ENCODE data around the gene OSGEP. TPM values are rescaled to one million over a fixed set of nuclear protein-coding genes. Genes with fewer than 3 reads are reported as not detected.
A peak's percentile ranks its signal among the peaks of the same experiment; 100 is the strongest.

The OSGEP gene
- total RNA-seq, 1 donor from 2014 or later = 57.1 TPM

DNA sequence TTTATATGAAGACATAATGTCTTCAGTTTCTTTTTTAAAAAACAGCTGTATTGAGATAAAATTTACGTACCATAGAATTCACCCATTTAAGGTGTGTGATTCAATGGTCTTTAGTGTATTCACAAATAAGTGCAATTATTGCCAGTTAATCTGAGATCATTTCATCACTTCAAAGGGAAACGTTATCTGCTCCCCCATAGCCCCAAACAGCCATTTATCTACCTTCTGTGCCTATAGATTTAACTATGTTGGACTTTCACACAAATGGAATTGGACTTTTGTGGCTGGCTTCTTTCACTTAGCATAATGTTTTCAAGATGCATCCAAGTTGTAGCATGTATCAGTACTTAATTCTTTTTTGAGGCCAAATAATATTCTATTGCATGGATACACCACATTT lies 24.3 kb upstream of the OSGEP start:
- no peaks in the 10 kb centered on the region for H3K4me1 Mint-ChIP-seq (ENCODE audit: unreplicated experiment)
- TF ChIP-seq, protein P1, sequence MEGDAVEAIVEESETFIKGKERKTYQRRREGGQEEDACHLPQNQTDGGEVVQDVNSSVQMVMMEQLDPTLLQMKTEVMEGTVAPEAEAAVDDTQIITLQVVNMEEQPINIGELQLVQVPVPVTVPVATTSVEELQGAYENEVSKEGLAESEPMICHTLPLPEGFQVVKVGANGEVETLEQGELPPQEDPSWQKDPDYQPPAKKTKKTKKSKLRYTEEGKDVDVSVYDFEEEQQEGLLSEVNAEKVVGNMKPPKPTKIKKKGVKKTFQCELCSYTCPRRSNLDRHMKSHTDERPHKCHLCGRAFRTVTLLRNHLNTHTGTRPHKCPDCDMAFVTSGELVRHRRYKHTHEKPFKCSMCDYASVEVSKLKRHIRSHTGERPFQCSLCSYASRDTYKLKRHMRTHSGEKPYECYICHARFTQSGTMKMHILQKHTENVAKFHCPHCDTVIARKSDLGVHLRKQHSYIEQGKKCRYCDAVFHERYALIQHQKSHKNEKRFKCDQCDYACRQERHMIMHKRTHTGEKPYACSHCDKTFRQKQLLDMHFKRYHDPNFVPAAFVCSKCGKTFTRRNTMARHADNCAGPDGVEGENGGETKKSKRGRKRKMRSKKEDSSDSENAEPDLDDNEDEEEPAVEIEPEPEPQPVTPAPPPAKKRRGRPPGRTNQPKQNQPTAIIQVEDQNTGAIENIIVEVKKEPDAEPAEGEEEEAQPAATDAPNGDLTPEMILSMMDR (conservative IDR thresholded peaks at IDR 0.05) = no peak
- no peak overlapping the region for H3K4me3 Mint-ChIP-seq
- H3K36me3 Mint-ChIP-seq = peaks cover 12% of the 10 kb centered on the region
- DNase-seq (ENCODE audit: extremely low spot score, unreplicated experiment) = no peak
- H3K27me3 Mint-ChIP-seq = no peaks in the 10 kb centered on the region
- no peaks in the 10 kb centered on the region for H3K9me3 Mint-ChIP-seq
- no peak overlapping the region for H3K27ac Mint-ChIP-seq

DNA sequence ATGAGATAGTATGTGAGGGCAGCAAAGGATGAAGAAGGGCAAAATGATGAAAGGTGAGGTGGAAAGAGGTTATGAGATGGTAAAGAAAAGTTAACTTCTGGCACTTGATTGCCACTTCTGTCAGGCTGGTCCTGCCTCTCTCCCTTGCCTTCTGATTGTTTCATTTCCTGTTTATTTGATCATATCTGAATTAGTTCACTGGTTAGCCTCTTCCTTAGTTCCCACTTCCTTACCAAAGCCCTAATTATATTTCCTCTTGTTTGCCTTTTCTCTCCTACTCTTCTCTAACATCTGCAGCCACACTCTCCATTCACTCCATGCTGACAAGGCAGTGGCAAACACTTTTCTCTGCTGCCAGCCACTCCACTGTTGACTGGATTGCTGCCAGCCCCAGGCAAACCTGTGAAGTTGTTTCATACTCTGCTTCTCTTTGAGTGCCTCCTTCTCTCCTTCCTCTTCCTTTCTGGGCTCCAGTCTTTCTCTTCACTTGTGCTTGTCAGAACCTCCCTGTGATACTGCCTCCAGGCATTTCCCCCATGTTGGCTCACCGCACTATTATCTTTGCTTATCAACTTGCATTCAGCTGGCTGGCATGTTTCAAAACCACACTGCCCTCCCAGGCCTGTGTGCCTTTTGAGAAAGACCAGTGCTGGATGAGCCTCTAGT lies 22.7 kb upstream of the OSGEP start:
- Mint-ChIP-seq H3K36me3 (peaks cover 12% of the 10 kb centered on the region), H3K4me1 (ENCODE audit: unreplicated experiment) (no peaks in the 10 kb centered on the region), H3K27me3 (no peaks in the 10 kb centered on the region), H3K4me3 (no peak overlapping the region), H3K9me3 (no peaks in the 10 kb centered on the region), H3K27ac (no peak overlapping the region)
- DNase-seq (ENCODE audit: extremely low spot score, unreplicated experiment) = no peak
- TF ChIP-seq, protein P1 (conservative IDR thresholded peaks at IDR 0.05) = no peak

DNA sequence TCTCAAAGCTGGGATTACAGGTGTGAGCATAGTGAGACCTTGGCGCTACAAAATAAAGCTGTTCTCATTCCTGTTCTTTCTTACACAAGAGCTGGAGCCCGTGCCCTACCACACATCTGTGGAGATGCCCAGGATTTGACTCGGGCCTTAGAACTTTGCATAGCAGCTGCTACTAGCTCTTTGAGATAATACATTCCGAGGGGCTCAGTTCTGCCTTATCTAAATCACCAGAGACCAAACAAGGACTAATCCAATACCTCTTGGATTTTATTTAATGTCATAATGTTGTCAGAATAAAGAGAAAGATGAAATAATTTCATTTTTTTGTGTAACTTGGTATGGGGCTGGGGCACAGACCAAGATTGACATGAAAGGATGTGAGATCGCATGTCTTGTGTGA lies 22.2 kb upstream of the OSGEP start:
- no peaks in the 10 kb centered on the region for H3K4me1 Mint-ChIP-seq (ENCODE audit: unreplicated experiment)
- TF ChIP-seq, protein P1 (conservative IDR thresholded peaks at IDR 0.05) = no peak
- no peaks in the 10 kb centered on the region for H3K9me3 Mint-ChIP-seq
- no peaks in the 10 kb centered on the region for H3K27me3 Mint-ChIP-seq
- peaks cover 14% of the 10 kb centered on the region for H3K36me3 Mint-ChIP-seq
- H3K27ac Mint-ChIP-seq = no peak overlapping the region
- no peak for DNase-seq (ENCODE audit: extremely low spot score, unreplicated experiment)
- no peak overlapping the region for H3K4me3 Mint-ChIP-seq

GRCh38 chr14:20472536-20473169 lies 18.0 kb upstream of the OSGEP start:
- DNase-seq (ENCODE audit: extremely low spot score, unreplicated experiment) = no peak
- Mint-ChIP-seq H3K36me3 (peaks cover 16% of the 10 kb centered on the region), H3K27me3 (no peaks in the 10 kb centered on the region), H3K9me3 (no peaks in the 10 kb centered on the region), H3K27ac (no peak overlapping the region), H3K4me3 (peak overlapping the region; percentile 35), H3K4me1 (ENCODE audit: unreplicated experiment) (peaks cover 13% of the 10 kb centered on the region)
- TF ChIP-seq, protein P1 (conservative IDR thresholded peaks at IDR 0.05) = no peak

- H3K4me3 Mint-ChIP-seq = peak overlapping the region; percentile 99
- H3K4me1 Mint-ChIP-seq (ENCODE audit: unreplicated experiment) = peaks cover 13% of the 10 kb centered on the region
- TF ChIP-seq, protein P1 (conservative IDR thresholded peaks at IDR 0.05) = no peak
- H3K27me3 Mint-ChIP-seq = peaks cover 5% of the 10 kb centered on the region
- H3K27ac Mint-ChIP-seq = peak overlapping the region; percentile 97
- peaks cover 11% of the 10 kb centered on the region for H3K36me3 Mint-ChIP-seq
- no peak for DNase-seq (ENCODE audit: extremely low spot score, unreplicated experiment)
- no peaks in the 10 kb centered on the region for H3K9me3 Mint-ChIP-seq
These were observed 15.9 kb upstream of the OSGEP start for GRCh38 chr14:20470603-20470901.
